ENCODE results near the gene DPH3. TPM values are rescaled to one million over a fixed set of nuclear protein-coding genes. Genes with fewer than 3 reads are reported as not detected.
A peak's percentile ranks its signal among the peaks of the same experiment; 100 is the strongest.
"Not testable (repeated sequence)": the region's sequence is repeated elsewhere in the genome, so short reads cannot be mapped to it uniquely, and the experiment has no call there.

Gene DPH3
- polyA plus RNA-seq (2011; rRNA removed) (11.4 and 18.2 TPM in 2 replicates), polyA minus RNA-seq (2011; rRNA and poly(A)+ RNA removed) (8.9 and 11.2 TPM in 2 replicates)

- ChIA-PET POLR2A (interaction anchor here (0.6 kb wide), 1 partner anchor 204 kb away, joined by 4 read pairs; no protein-coding TSS in a partner anchor), CTCF (interaction anchor here (0.5 to 3.0 kb wide), 12 partner anchors 17 to 785 kb away, joined by 3 to 24 read pairs (median 4); no protein-coding TSS in a partner anchor)
- peak within 1 kb of the TSS; percentile 96 for H3K4me3 ChIP-seq (ENCODE audit: low read depth, low read length)
These were observed at the start of gene DPH3, which contains the start of gene OXNAD1 for GRCh38 chr3:16264708-16265454. Gene DPH3 (minus strand): TSS chr3:16264943. CDS start chr3:16264876, 67 bp downstream. Gene OXNAD1 (plus strand): TSS chr3:16265212. CDS start chr3:16270953, 5,741 bp downstream.

GRCh38 chr3:16313886-16314645 lies 49.3 kb upstream of the DPH3 start:
- POLR2A ChIA-PET = no interaction called here
- TF ChIP-seq CTCF (IDR thresholded peaks at IDR 0.05; ENCODE audit: insufficient read depth, low read depth, low read length) = no peak
- peaks cover 10% of the 10 kb centered on the region for H3K36me3 ChIP-seq (ENCODE audit: control insufficient read depth, insufficient read depth, low read length)
- no peak overlapping the region for H3K4me3 ChIP-seq (ENCODE audit: low read depth, low read length)
- no peak for DNase-seq (ENCODE audit: low read depth)
- no peaks in the 10 kb centered on the region for H3K27me3 ChIP-seq (ENCODE audit: control insufficient read depth, insufficient read depth, low read length)
- CTCF ChIA-PET = interaction anchor here (1.2 to 2.9 kb wide), 3 partner anchors 9 to 24 kb away, joined by 3 to 11 read pairs (median 6); no protein-coding TSS in a partner anchor

More at GRCh38 chr3:16264708-16265454, at the start of gene DPH3, which contains the start of gene OXNAD1:
- TF ChIP-seq CTCF (IDR thresholded peaks at IDR 0.05; ENCODE audit: insufficient read depth, low read depth, low read length) = no peak
- peak; percentile 93 for DNase-seq (ENCODE audit: low read depth)
- Histone ChIP-seq H3K36me3 (ENCODE audit: control insufficient read depth, insufficient read depth, low read length) (peaks cover 1% of the 10 kb centered on the region; the same call in 1 of the 2 replicates), H3K27me3 (ENCODE audit: control insufficient read depth, insufficient read depth, low read length) (no peaks in the 10 kb centered on the region)

GRCh38 chr3:16311960-16312451 lies 47.3 kb upstream of the DPH3 start:
- no peak overlapping the region for H3K4me3 ChIP-seq (ENCODE audit: low read depth, low read length)
- ChIA-PET POLR2A (no interaction called here), CTCF (interaction anchor here (1.7 kb wide), 1 partner anchor 11 kb away, joined by 5 read pairs; no protein-coding TSS in a partner anchor)
- no peak for TF ChIP-seq CTCF (IDR thresholded peaks at IDR 0.05; ENCODE audit: insufficient read depth, low read depth, low read length)
- H3K27me3 ChIP-seq (ENCODE audit: control insufficient read depth, insufficient read depth, low read length) = no peaks in the 10 kb centered on the region
- H3K36me3 ChIP-seq (ENCODE audit: control insufficient read depth, insufficient read depth, low read length) = peaks cover 8% of the 10 kb centered on the region
- DNase-seq (ENCODE audit: low read depth) = no peak

GRCh38 chr3:16310486-16310885 lies 45.7 kb upstream of the DPH3 start:
- DNase-seq (ENCODE audit: low read depth); H3K36me3 ChIP-seq (ENCODE audit: control insufficient read depth, insufficient read depth, low read length); POLR2A ChIA-PET; H3K4me3 ChIP-seq (ENCODE audit: low read depth, low read length); CTCF ChIA-PET; H3K27me3 ChIP-seq (ENCODE audit: control insufficient read depth, insufficient read depth, low read length): not testable (repeated sequence)

- ChIA-PET POLR2A (no interaction called here), CTCF (no interaction called here)
- TF ChIP-seq CTCF (IDR thresholded peaks at IDR 0.05; ENCODE audit: insufficient read depth, low read depth, low read length) = no peak
- Histone ChIP-seq H3K27me3 (ENCODE audit: control insufficient read depth, insufficient read depth, low read length) (no peaks in the 10 kb centered on the region), H3K4me3 (ENCODE audit: low read depth, low read length) (no peak overlapping the region), H3K36me3 (ENCODE audit: control insufficient read depth, insufficient read depth, low read length) (peaks cover 3% of the 10 kb centered on the region)
- peak; percentile 3 for DNase-seq (ENCODE audit: low read depth)
These were observed 44.8 kb upstream of the DPH3 start for GRCh38 chr3:16309558-16309957.
